Mesenchymal stem cell (in vitro differentiated cells and primary cell): ENCODE data around the gene TRPM2.
A peak's percentile ranks its signal among the peaks of the same experiment; 100 is the strongest.

Source experiments
- DNase-seq: peaks from one replicate; pipeline ENCODE4 v3.0.0-alpha.2; 2013
- H2AFZ ChIP-seq: one replicate; pipeline ENCODE4 v1.6.1; 2013; ENCODE audit warnings: low read depth, mild to moderate bottlenecking, control low read depth, inconsistent platforms, low read length, moderate library complexity
- H2AK5ac ChIP-seq: 2 replicates; pipeline ENCODE4 v1.6.1; 2013; ENCODE audit warnings: low read length, moderate library complexity, mild to moderate bottlenecking, inconsistent platforms; ENCODE audit not compliant: severe bottlenecking
- H2BK120ac ChIP-seq: one replicate; pipeline ENCODE4 v1.6.1; 2013; ENCODE audit warnings: low read depth, mild to moderate bottlenecking, inconsistent platforms, low read length, moderate library complexity
- H2BK12ac ChIP-seq, 2 experiments: one replicate each; pipeline ENCODE4 v1.6.1; 2013; ENCODE audit warnings: inconsistent platforms in 2 of 2, low read length in 2 of 2, mild to moderate bottlenecking in 2 of 2, moderate library complexity in 2 of 2, control low read depth in 1 of 2
- H2BK15ac ChIP-seq: one replicate; pipeline ENCODE4 v1.6.1; 2013; ENCODE audit warnings: mild to moderate bottlenecking, low read depth, inconsistent platforms; ENCODE audit not compliant: poor library complexity, severe bottlenecking
- H2BK5ac ChIP-seq: 2 replicates; pipeline ENCODE4 v1.6.1; 2013; ENCODE audit warnings: low read depth, mild to moderate bottlenecking, low read length, control low read depth, inconsistent platforms; ENCODE audit not compliant: poor library complexity, severe bottlenecking
- H3K14ac ChIP-seq, 2 experiments: one replicate each; pipeline ENCODE4 v1.6.1; 2013; ENCODE audit warnings: inconsistent platforms in 2 of 2, low read length in 2 of 2, control low read depth in 1 of 2, mild to moderate bottlenecking in 1 of 2, moderate library complexity in 1 of 2
- H3K18ac ChIP-seq, 2 experiments: one replicate each; pipeline ENCODE4 v1.6.1; 2013; ENCODE audit warnings: inconsistent platforms in 2 of 2, low read length in 2 of 2, control low read depth in 1 of 2, low read depth in 1 of 2, mild to moderate bottlenecking in 1 of 2
- H3K23ac ChIP-seq, 2 experiments: one replicate each; pipeline ENCODE4 v1.6.1; 2013; ENCODE audit warnings: inconsistent platforms in 2 of 2, low read length in 2 of 2, mild to moderate bottlenecking in 2 of 2, moderate library complexity in 2 of 2, control low read depth in 1 of 2
- H3K27ac ChIP-seq: 2 replicates; pipeline ENCODE4 v1.5.1; 2013; ENCODE audit warnings: mild to moderate bottlenecking, moderate library complexity, low read length, control low read depth, inconsistent platforms; ENCODE audit not compliant: poor library complexity, severe bottlenecking
- H3K27me3 ChIP-seq, 2 experiments: 2 replicates each; pipeline versions ENCODE4 v1.6.1 to v1.7.0; 2013; ENCODE audit warnings: low read length in 2 of 2, mild to moderate bottlenecking in 2 of 2, moderate library complexity in 2 of 2, control low read depth in 1 of 2, inconsistent platforms in 1 of 2; ENCODE audit not compliant: control insufficient read depth in 1 of 2, insufficient read depth in 1 of 2
- H3K36me3 ChIP-seq, 2 experiments: 2 replicates each; pipeline versions ENCODE4 v1.6.1 to v1.7.0; 2013; ENCODE audit warnings: low read length in 2 of 2, control low read depth in 1 of 2, inconsistent platforms in 1 of 2, low read depth in 1 of 2, mild to moderate bottlenecking in 1 of 2; ENCODE audit not compliant: insufficient read depth in 2 of 2, control insufficient read depth in 1 of 2
- H3K4ac ChIP-seq, 2 experiments: one replicate each; pipeline ENCODE4 v1.6.1; 2013; ENCODE audit warnings: inconsistent platforms in 2 of 2, low read length in 2 of 2, mild to moderate bottlenecking in 2 of 2, moderate library complexity in 2 of 2, control low read depth in 1 of 2, low read depth in 1 of 2
- H3K4me1 ChIP-seq: 2 replicates; pipeline ENCODE4 v1.6.1; 2013; ENCODE audit warnings: low read depth, low read length, control low read depth; ENCODE audit not compliant: control insufficient read depth, insufficient read depth
- H3K4me2 ChIP-seq: 2 replicates; pipeline ENCODE4 v1.6.1; 2013; ENCODE audit warnings: low read length, mild to moderate bottlenecking, inconsistent platforms; ENCODE audit not compliant: poor library complexity, severe bottlenecking
- H3K4me3 ChIP-seq, 2 experiments: 2 replicates each; pipeline versions ENCODE4 v1.5.1 to v1.7.0; 2013; ENCODE audit warnings: low read length in 2 of 2, mild to moderate bottlenecking in 2 of 2, control low read depth in 1 of 2, low read depth in 1 of 2; ENCODE audit not compliant: insufficient read depth in 1 of 2
- H3K79me1 ChIP-seq: replicated peaks from 2 replicates; pipeline ENCODE4 v1.6.1; 2013; ENCODE audit warnings: mild to moderate bottlenecking, control low read depth, low read length, inconsistent platforms; ENCODE audit not compliant: poor library complexity, severe bottlenecking
- H3K9ac ChIP-seq: 2 replicates; pipeline ENCODE4 v1.7.0; 2013; ENCODE audit warnings: mild to moderate bottlenecking, low read length, moderate library complexity
- H3K9me3 ChIP-seq: 2 replicates; pipeline ENCODE4 v1.7.0; 2013; ENCODE audit warnings: mild to moderate bottlenecking, low read length; ENCODE audit not compliant: control insufficient read depth
- H4K8ac ChIP-seq: one replicate; pipeline ENCODE4 v1.6.1; 2013; ENCODE audit warnings: inconsistent platforms, mild to moderate bottlenecking, low read length, moderate library complexity
- H4K91ac ChIP-seq: one replicate; pipeline ENCODE4 v1.6.1; 2013; ENCODE audit warnings: mild to moderate bottlenecking, low read length, inconsistent platforms
- WGBS: methylation state at CpG from one replicate; pipeline ENCODE4 v1.1.7; 2013; ENCODE audit warnings: mixed read lengths; 5-methylcytosine and 5-hydroxymethylcytosine counted together

TRPM2 gene

DNA sequence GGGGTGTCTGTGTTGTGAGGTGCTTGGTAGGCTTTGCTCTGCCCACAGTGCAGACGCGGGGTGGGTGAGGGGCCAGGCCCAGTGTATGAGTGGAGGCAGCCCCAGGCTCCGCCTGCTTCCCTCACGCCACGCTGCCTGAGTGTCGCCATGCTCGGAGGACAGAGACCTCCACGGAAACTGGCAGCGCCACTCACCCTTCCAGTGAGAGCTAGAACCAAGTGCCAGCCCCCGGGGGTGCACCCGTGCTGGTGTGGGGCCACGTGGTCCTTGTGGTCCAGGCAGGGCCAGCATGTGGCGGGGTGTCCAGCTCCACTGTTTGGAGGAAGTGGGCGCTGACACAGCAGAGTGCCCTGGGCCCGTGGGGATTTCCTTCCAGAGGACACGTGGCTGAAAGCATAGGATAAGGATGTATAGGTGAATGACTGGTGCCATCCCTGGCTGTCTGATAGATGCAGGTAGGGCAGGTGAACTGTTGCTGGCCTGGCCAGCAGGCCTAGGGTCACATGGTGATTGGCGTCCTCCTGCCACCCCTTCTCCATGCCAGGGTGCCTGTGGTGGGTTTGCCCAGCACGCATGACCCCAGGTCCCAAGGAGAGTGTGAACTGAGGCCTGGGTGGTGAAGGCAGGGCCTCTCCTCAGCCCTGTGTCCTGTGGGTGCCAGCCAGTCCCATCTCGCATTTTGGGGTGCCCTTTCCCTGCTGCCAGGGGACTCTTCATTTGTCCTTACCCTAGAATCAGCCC is 105.7 kb downstream of the TRPM2 start:
- Histone ChIP-seq H2BK120ac (no peak overlapping the region), H2AFZ (no peak overlapping the region), H3K9ac (no peak overlapping the region), H4K8ac (no peak overlapping the region), H3K4ac (no peak overlapping the region), H3K27ac (no peak overlapping the region), H3K79me1 (no peaks in the 10 kb centered on the region), H2BK12ac (no peak overlapping the region), H3K23ac (no peak overlapping the region), H3K9me3 (no peaks in the 10 kb centered on the region), H3K27me3 (peaks cover 9 to 12% of the 10 kb centered on the region in 2 experiments), H3K4me1 (peaks cover 9% of the 10 kb centered on the region), H2BK5ac (no peak overlapping the region), H3K18ac (no peak overlapping the region), H3K14ac (no peak overlapping the region), H3K4me2 (no peak overlapping the region), H3K36me3 (peaks cover 0 to 7% of the 10 kb centered on the region in 2 experiments), H2AK5ac (no peak overlapping the region), H4K91ac (no peak overlapping the region), H3K4me3 (no peak overlapping the region), H2BK15ac (no peak overlapping the region)
- no peak for DNase-seq
- WGBS = 92% methylated on average over 19 of the region's 19 CpGs

DNA sequence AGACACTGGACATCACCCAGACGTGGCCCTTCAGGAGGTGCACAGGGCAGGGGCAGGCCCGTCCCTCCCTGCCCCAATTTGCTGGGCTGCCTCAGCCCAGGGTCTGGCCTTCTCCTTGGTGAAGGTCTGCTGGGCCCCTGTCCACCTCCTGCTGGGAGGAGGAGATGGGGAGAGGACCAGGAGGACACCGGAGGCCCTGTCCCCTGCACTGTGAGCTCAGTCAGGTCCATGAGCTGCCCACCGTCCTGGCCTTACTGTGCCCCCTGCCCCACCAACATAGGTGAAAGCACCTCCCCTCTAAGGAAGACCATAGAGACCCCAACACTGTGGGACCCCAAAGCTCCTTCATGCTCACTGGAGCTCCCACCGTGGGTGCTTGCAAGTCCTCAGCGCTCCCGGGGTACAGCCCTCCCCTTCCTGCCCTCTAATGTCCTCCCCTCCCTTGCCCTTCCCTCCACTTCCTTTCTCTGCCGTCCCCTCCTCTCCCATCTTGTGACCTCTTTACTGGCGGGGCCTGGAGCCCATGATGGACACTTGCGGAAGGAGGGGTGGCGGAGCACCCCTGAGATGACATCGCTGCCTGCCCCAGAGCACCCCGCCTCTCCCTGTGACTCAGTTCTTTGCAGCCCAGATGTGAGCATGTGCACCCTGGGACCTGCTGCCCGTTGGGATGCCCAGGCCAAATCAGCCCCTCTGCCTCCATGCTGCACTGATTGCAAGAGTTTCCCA is 106.5 kb downstream of the TRPM2 start:
- Histone ChIP-seq H3K4ac (no peak overlapping the region), H2BK5ac (no peak overlapping the region), H2BK15ac (no peak overlapping the region), H3K79me1 (no peaks in the 10 kb centered on the region), H2BK120ac (no peak overlapping the region), H4K8ac (no peak overlapping the region), H3K4me1 (peaks cover 7% of the 10 kb centered on the region), H3K9me3 (no peaks in the 10 kb centered on the region), H3K9ac (no peak overlapping the region), H2BK12ac (no peak overlapping the region), H3K27me3 (peaks cover 1 to 12% of the 10 kb centered on the region in 2 experiments), H2AK5ac (no peak overlapping the region), H3K14ac (peak overlapping the region in 1 of 2 experiments; percentile 7), H3K4me2 (no peak overlapping the region), H3K4me3 (no peak overlapping the region), H3K27ac (no peak overlapping the region), H3K18ac (no peak overlapping the region), H3K23ac (no peak overlapping the region), H2AFZ (no peak overlapping the region), H4K91ac (no peak overlapping the region), H3K36me3 (peaks cover 0 to 7% of the 10 kb centered on the region in 2 experiments)
- no peak for DNase-seq
- WGBS = 92% methylated on average over 14 of the region's 14 CpGs

DNA sequence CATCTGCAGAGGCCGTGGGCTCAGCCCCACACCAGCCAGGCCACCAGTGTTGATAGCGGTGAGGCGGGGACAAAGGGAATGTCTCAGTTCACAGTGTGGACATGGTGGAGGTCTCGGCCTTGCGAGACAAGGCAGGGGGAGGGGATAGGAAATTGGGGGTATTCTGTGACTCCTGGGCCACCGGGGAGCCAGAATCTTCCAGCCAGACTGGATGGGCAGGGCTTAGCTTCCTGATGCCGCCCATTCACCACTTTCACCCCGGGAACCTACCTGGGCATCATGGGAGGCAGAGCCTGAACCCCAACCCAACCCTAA is 107.0 kb downstream of the TRPM2 start:
- no peak overlapping the region for H3K4ac ChIP-seq
- H2AFZ ChIP-seq = no peak overlapping the region

DNA sequence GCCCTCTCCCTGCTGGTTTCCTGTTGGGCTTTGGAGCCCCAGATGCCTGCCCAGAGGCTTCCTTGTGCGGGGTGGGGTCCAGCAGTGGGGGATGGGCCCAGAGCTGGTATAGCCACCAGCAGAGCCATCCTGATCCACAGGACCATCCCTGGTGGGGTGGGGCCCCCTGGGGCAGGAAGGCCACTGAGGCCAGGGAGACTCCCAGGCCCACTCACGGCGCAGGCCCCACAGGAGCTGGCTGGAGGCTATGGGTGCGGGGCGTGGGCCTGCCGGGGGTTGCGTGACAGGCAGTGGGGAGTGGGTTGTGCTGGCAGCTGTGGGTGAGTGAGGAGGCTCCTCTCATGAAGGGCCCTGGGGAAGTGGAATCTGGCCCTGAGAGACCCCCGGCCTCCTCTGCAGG is 107.6 kb downstream of the TRPM2 start:
- Histone ChIP-seq H3K4me3 (no peak overlapping the region), H2BK12ac (no peak overlapping the region), H3K36me3 (peaks cover 0 to 7% of the 10 kb centered on the region in 2 experiments), H3K9me3 (no peaks in the 10 kb centered on the region), H3K18ac (no peak overlapping the region), H3K79me1 (no peaks in the 10 kb centered on the region), H3K14ac (no peak overlapping the region), H3K4ac (no peak overlapping the region), H2AFZ (no peak overlapping the region), H2BK5ac (no peak overlapping the region), H3K23ac (no peak overlapping the region), H3K4me1 (peaks cover 4% of the 10 kb centered on the region), H4K91ac (no peak overlapping the region), H4K8ac (no peak overlapping the region), H2BK15ac (no peak overlapping the region), H3K27ac (no peak overlapping the region), H2AK5ac (no peak overlapping the region), H3K4me2 (no peak overlapping the region), H2BK120ac (no peak overlapping the region), H3K9ac (no peak overlapping the region), H3K27me3 (peaks cover 0 to 11% of the 10 kb centered on the region in 2 experiments)
- WGBS = 98% methylated on average over 8 of the region's 8 CpGs
- no peak for DNase-seq

More for the DNA sequence above, 107.0 kb downstream of the TRPM2 start:
- H3K4me2 ChIP-seq = no peak overlapping the region
- no peak overlapping the region for H3K9ac ChIP-seq
- no peak overlapping the region for H2BK120ac ChIP-seq
- H3K36me3 ChIP-seq = peaks cover 0 to 7% of the 10 kb centered on the region in 2 experiments
- no peak overlapping the region for H3K23ac ChIP-seq
- no peak overlapping the region for H3K4me3 ChIP-seq
- H3K9me3 ChIP-seq = no peaks in the 10 kb centered on the region
- no peak overlapping the region for H3K27ac ChIP-seq
- no peak overlapping the region for H4K91ac ChIP-seq
- H3K79me1 ChIP-seq = no peaks in the 10 kb centered on the region
- H2AK5ac ChIP-seq = no peak overlapping the region
- 93% methylated on average over 6 of the region's 8 CpGs for WGBS
- no peak overlapping the region for H3K14ac ChIP-seq
- H4K8ac ChIP-seq = no peak overlapping the region
- no peak for DNase-seq
- no peak overlapping the region for H2BK15ac ChIP-seq
- peaks cover 0 to 11% of the 10 kb centered on the region in 2 experiments for H3K27me3 ChIP-seq
- H2BK5ac ChIP-seq = no peak overlapping the region
- H3K4me1 ChIP-seq = peaks cover 7% of the 10 kb centered on the region
- H3K18ac ChIP-seq = no peak overlapping the region
- no peak overlapping the region for H2BK12ac ChIP-seq
